ENCODE results near the gene FAM13B. TPM values are rescaled to one million over a fixed set of nuclear protein-coding genes. Genes with fewer than 3 reads are reported as not detected.

The FAM13B gene
- total and polyA plus RNA-seq, 9 of the 15 experiments (the other 6 are each of a cell fraction or from before 2014, with no cell fraction given), result 2.3 to 21.6 (median 14.1) TPM

DNA sequence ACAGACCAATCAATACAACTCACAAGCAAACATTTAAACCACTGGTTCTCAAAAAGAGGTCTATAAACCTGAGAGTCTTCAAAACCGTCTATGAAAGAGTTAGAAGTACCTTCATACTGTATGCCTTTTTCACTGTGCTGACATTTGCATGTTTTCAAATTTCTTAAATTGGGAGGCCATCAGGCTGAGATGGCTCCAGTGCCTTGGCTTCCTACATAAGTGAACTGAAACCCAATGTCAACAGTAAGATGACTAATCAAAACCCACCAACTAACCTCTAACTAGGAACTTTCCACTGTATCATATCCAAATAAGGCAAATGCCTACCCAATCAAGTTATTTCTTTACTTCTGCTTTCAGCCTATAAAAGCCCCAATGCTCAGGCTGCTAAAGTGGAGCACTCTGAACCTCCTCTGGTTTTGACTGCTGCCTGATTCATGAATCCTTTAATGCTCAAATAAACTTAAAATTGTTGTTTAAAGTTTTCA lies 35.1 kb downstream of the FAM13B start (continued):
- TF ChIP-seq, protein P1, sequence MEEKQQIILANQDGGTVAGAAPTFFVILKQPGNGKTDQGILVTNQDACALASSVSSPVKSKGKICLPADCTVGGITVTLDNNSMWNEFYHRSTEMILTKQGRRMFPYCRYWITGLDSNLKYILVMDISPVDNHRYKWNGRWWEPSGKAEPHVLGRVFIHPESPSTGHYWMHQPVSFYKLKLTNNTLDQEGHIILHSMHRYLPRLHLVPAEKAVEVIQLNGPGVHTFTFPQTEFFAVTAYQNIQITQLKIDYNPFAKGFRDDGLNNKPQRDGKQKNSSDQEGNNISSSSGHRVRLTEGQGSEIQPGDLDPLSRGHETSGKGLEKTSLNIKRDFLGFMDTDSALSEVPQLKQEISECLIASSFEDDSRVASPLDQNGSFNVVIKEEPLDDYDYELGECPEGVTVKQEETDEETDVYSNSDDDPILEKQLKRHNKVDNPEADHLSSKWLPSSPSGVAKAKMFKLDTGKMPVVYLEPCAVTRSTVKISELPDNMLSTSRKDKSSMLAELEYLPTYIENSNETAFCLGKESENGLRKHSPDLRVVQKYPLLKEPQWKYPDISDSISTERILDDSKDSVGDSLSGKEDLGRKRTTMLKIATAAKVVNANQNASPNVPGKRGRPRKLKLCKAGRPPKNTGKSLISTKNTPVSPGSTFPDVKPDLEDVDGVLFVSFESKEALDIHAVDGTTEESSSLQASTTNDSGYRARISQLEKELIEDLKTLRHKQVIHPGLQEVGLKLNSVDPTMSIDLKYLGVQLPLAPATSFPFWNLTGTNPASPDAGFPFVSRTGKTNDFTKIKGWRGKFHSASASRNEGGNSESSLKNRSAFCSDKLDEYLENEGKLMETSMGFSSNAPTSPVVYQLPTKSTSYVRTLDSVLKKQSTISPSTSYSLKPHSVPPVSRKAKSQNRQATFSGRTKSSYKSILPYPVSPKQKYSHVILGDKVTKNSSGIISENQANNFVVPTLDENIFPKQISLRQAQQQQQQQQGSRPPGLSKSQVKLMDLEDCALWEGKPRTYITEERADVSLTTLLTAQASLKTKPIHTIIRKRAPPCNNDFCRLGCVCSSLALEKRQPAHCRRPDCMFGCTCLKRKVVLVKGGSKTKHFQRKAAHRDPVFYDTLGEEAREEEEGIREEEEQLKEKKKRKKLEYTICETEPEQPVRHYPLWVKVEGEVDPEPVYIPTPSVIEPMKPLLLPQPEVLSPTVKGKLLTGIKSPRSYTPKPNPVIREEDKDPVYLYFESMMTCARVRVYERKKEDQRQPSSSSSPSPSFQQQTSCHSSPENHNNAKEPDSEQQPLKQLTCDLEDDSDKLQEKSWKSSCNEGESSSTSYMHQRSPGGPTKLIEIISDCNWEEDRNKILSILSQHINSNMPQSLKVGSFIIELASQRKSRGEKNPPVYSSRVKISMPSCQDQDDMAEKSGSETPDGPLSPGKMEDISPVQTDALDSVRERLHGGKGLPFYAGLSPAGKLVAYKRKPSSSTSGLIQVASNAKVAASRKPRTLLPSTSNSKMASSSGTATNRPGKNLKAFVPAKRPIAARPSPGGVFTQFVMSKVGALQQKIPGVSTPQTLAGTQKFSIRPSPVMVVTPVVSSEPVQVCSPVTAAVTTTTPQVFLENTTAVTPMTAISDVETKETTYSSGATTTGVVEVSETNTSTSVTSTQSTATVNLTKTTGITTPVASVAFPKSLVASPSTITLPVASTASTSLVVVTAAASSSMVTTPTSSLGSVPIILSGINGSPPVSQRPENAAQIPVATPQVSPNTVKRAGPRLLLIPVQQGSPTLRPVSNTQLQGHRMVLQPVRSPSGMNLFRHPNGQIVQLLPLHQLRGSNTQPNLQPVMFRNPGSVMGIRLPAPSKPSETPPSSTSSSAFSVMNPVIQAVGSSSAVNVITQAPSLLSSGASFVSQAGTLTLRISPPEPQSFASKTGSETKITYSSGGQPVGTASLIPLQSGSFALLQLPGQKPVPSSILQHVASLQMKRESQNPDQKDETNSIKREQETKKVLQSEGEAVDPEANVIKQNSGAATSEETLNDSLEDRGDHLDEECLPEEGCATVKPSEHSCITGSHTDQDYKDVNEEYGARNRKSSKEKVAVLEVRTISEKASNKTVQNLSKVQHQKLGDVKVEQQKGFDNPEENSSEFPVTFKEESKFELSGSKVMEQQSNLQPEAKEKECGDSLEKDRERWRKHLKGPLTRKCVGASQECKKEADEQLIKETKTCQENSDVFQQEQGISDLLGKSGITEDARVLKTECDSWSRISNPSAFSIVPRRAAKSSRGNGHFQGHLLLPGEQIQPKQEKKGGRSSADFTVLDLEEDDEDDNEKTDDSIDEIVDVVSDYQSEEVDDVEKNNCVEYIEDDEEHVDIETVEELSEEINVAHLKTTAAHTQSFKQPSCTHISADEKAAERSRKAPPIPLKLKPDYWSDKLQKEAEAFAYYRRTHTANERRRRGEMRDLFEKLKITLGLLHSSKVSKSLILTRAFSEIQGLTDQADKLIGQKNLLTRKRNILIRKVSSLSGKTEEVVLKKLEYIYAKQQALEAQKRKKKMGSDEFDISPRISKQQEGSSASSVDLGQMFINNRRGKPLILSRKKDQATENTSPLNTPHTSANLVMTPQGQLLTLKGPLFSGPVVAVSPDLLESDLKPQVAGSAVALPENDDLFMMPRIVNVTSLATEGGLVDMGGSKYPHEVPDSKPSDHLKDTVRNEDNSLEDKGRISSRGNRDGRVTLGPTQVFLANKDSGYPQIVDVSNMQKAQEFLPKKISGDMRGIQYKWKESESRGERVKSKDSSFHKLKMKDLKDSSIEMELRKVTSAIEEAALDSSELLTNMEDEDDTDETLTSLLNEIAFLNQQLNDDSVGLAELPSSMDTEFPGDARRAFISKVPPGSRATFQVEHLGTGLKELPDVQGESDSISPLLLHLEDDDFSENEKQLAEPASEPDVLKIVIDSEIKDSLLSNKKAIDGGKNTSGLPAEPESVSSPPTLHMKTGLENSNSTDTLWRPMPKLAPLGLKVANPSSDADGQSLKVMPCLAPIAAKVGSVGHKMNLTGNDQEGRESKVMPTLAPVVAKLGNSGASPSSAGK (IDR thresholded peaks at IDR 0.05), result no peak
- TF ChIP-seq PCBP1 (IDR thresholded peaks at IDR 0.05; ENCODE audit: low read depth, low read length, poor library complexity, severe bottlenecking), result no peak
- no peak for TF ChIP-seq KDM2B (CRISPR knock-in tag; IDR thresholded peaks at IDR 0.05)
- no peak for TF ChIP-seq SIN3B (IDR thresholded peaks at IDR 0.05; ENCODE audit: low read depth)
- TF ChIP-seq COPS2 (conservative IDR thresholded peaks at IDR 0.05), result no peak
- TF ChIP-seq ZNF134 (CRISPR knock-in tag; conservative IDR thresholded peaks at IDR 0.05), result no peak
- no peak for TF ChIP-seq HDAC2 (IDR thresholded peaks at IDR 0.05)
- TF ChIP-seq, protein P2, sequence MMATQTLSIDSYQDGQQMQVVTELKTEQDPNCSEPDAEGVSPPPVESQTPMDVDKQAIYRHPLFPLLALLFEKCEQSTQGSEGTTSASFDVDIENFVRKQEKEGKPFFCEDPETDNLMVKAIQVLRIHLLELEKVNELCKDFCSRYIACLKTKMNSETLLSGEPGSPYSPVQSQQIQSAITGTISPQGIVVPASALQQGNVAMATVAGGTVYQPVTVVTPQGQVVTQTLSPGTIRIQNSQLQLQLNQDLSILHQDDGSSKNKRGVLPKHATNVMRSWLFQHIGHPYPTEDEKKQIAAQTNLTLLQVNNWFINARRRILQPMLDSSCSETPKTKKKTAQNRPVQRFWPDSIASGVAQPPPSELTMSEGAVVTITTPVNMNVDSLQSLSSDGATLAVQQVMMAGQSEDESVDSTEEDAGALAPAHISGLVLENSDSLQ (IDR thresholded peaks at IDR 0.05), result no peak
- TF ChIP-seq, protein P3, sequence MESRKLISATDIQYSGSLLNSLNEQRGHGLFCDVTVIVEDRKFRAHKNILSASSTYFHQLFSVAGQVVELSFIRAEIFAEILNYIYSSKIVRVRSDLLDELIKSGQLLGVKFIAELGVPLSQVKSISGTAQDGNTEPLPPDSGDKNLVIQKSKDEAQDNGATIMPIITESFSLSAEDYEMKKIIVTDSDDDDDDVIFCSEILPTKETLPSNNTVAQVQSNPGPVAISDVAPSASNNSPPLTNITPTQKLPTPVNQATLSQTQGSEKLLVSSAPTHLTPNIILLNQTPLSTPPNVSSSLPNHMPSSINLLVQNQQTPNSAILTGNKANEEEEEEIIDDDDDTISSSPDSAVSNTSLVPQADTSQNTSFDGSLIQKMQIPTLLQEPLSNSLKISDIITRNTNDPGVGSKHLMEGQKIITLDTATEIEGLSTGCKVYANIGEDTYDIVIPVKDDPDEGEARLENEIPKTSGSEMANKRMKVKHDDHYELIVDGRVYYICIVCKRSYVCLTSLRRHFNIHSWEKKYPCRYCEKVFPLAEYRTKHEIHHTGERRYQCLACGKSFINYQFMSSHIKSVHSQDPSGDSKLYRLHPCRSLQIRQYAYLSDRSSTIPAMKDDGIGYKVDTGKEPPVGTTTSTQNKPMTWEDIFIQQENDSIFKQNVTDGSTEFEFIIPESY (CRISPR knock-in tag; IDR thresholded peaks at IDR 0.05), result no peak
- no peak for TF ChIP-seq SMAD1 (IDR thresholded peaks at IDR 0.05; ENCODE audit: low read depth, low read length, partially characterized antibody)
- peak; percentile 63; the same call in 1 of the 2 replicates for TF ChIP-seq SMARCA4 (IDR thresholded peaks at IDR 0.05)
- no peak for TF ChIP-seq PRMT5 (CRISPR knock-in tag; IDR thresholded peaks at IDR 0.05)
- TF ChIP-seq, protein P4, sequence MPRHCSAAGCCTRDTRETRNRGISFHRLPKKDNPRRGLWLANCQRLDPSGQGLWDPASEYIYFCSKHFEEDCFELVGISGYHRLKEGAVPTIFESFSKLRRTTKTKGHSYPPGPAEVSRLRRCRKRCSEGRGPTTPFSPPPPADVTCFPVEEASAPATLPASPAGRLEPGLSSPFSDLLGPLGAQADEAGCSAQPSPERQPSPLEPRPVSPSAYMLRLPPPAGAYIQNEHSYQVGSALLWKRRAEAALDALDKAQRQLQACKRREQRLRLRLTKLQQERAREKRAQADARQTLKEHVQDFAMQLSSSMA (CRISPR knock-in tag; IDR thresholded peaks at IDR 0.05), result no peak
